Neural progenitor cell (in vitro differentiated cells): ENCODE measurements around the gene TMEM143. TPM values are rescaled to one million over a fixed set of nuclear protein-coding genes. Genes with fewer than 3 reads are reported as not detected.

Source experiments
- DNase-seq: peaks from one replicate; pipeline ENCODE4 v3.0.0-alpha.2; 2016; ENCODE audit warnings: low spot score
- H2AFZ ChIP-seq: fragments of 200-600 bp; sonication (generic); replicated peaks from 2 replicates; pipeline ENCODE4 v1.6.1; 2016; ENCODE audit warnings: antibody characterized with exemption
- H3F3A ChIP-seq: fragments of 200-600 bp; sonication (generic); 2 replicates; pipeline ENCODE4 v1.6.1; 2016; ENCODE audit warnings: antibody characterized with exemption, low read depth
- H3K27ac ChIP-seq: fragments of 200-600 bp; sonication (generic); 2 replicates; pipeline ENCODE4 v1.5.1; 2016; ENCODE audit warnings: mild to moderate bottlenecking
- H3K27me3 ChIP-seq: fragments of 200-600 bp; sonication (generic); 2 replicates; pipeline ENCODE4 v1.6.1; 2016; ENCODE audit warnings: mild to moderate bottlenecking, moderate library complexity
- H3K36me3 ChIP-seq: fragments of 200-600 bp; sonication (generic); 2 replicates; pipeline ENCODE4 v1.5.1; 2016
- H3K4me1 ChIP-seq: fragments of 200-600 bp; sonication (generic); 2 replicates; pipeline ENCODE4 v1.6.1; 2016; ENCODE audit warnings: mixed run types
- H3K4me2 ChIP-seq: fragments of 200-600 bp; sonication (generic); 2 replicates; pipeline ENCODE4 v1.6.1; 2016
- H3K4me3 ChIP-seq: fragments of 200-600 bp; sonication (generic); 2 replicates; pipeline ENCODE4 v1.5.1; 2016
- H3K79me2 ChIP-seq: fragments of 200-600 bp; sonication (generic); 2 replicates; pipeline ENCODE4 v1.6.1; 2016; ENCODE audit warnings: low read depth
- H3K9ac ChIP-seq: fragments of 200-600 bp; sonication (generic); 2 replicates; pipeline ENCODE4 v1.6.1; 2016
- H3K9me3 ChIP-seq: fragments of 200-600 bp; sonication (generic); 2 replicates; pipeline ENCODE4 v1.5.1; 2016; ENCODE audit warnings: low read depth
- H4K20me1 ChIP-seq: fragments of 200-600 bp; sonication (generic); 2 replicates; pipeline ENCODE4 v1.6.1; 2016; ENCODE audit warnings: low read depth
- H3K27ac Mint-ChIP-seq: 3 replicates; pipeline ENCODE4 v1.8.0; 2021; ENCODE audit warnings: mixed read lengths
- H3K27me3 Mint-ChIP-seq: 2 replicates; pipeline ENCODE4 v1.8.0; 2022; ENCODE audit warnings: low read depth, mild to moderate bottlenecking, inconsistent platforms, moderate library complexity, mixed read lengths; ENCODE audit not compliant: insufficient read depth
- H3K36me3 Mint-ChIP-seq: 3 replicates; pipeline ENCODE4 v1.8.0; 2021; ENCODE audit warnings: mixed read lengths
- H3K4me1 Mint-ChIP-seq: 3 replicates; pipeline ENCODE4 v1.8.0; 2021; ENCODE audit warnings: mixed read lengths
- H3K4me3 Mint-ChIP-seq: 3 replicates; pipeline ENCODE4 v1.8.0; 2021; ENCODE audit warnings: mild to moderate bottlenecking, moderate library complexity, mixed read lengths
- H3K9me3 Mint-ChIP-seq: 3 replicates; pipeline ENCODE4 v1.8.0; 2020; ENCODE audit warnings: mixed read lengths
- CTCF ChIP-seq: fragments of 200-600 bp; sonication (generic); IDR thresholded peaks from 2 replicates; pipeline ENCODE4 v1.5.1; 2017; ENCODE audit warnings: antibody characterized with exemption, mild to moderate bottlenecking
- EZH2 ChIP-seq: fragments of 200-600 bp; sonication (generic); IDR thresholded peaks from 2 replicates; pipeline ENCODE4 v1.6.1; 2017; ENCODE audit warnings: antibody characterized with exemption, mild to moderate bottlenecking, moderate library complexity
- EZH2phosphoT487 ChIP-seq: fragments of 200-600 bp; sonication (generic); IDR thresholded peaks from 2 replicates; pipeline ENCODE4 v1.6.1; 2017; ENCODE audit warnings: antibody characterized with exemption
- total RNA-seq: library from RNA; depleted of rRNA; stranded (reverse); fragments of >200 nt; gene quantifications from 2 replicates; pipeline ENCODE4 v1.2.3, GENCODE V29; 2015; ENCODE audit warnings: low replicate concordance

Gene TMEM143
- total RNA-seq, 1 donor from 2014 or later: 3.1 TPM

DNA sequence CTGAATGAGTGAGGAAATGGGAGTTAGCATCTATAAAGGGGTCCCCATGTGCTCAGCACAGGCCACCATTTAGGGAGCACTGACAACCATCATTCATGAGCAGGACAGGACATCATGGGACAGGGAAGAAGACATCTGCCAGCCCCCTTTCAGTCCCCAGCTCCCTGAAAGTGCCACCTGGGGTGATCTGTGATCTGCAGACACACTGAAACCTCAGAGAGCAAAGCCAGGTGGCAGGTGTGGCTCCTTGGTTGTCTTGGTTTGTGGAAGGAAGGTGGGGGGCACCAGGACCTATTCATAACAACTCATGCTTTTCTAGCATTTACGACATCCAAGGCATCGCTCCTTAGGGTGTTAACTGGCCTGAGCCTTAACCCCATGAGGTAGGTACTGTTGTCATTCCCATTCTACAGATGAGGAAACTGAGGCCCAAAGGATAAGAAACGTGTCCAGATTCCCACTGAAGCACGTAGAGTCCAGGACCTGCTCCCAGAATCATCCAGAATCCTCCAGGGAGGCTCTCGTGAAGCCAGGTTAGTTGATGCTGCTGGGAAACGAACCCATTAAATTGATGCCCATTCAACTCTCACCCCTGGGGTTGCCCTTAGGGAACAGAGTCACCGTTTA is 21.8 kb upstream of the TMEM143 start:
- peaks cover 9% of the 10 kb centered on the region for H3F3A ChIP-seq
- peaks cover 28% of the 10 kb centered on the region for H3K36me3 Mint-ChIP-seq
- H3K4me2 ChIP-seq: no peak overlapping the region
- no peak for TF ChIP-seq CTCF
- TF ChIP-seq EZH2: no peak
- no peak for TF ChIP-seq EZH2phosphoT487
- H3K79me2 ChIP-seq: peaks cover 16% of the 10 kb centered on the region
- no peak overlapping the region for H3K27ac ChIP-seq
- no peak overlapping the region for H2AFZ ChIP-seq
- H3K4me3 Mint-ChIP-seq: no peak overlapping the region
- H3K4me1 Mint-ChIP-seq: no peaks in the 10 kb centered on the region
- H3K9me3 Mint-ChIP-seq: no peaks in the 10 kb centered on the region
- H3K4me3 ChIP-seq: no peak overlapping the region
- DNase-seq: no peak
- H3K9me3 ChIP-seq: no peaks in the 10 kb centered on the region
- no peak overlapping the region for H3K9ac ChIP-seq
- H3K27ac Mint-ChIP-seq: no peak overlapping the region
- H3K27me3 ChIP-seq: no peaks in the 10 kb centered on the region
- H3K27me3 Mint-ChIP-seq: peaks cover 2% of the 10 kb centered on the region
- H4K20me1 ChIP-seq: peaks cover 16% of the 10 kb centered on the region
- no peaks in the 10 kb centered on the region for H3K36me3 ChIP-seq
- no peaks in the 10 kb centered on the region for H3K4me1 ChIP-seq

- no peak overlapping the region for H2AFZ ChIP-seq
- no peak overlapping the region for H3K27ac Mint-ChIP-seq
- no peak overlapping the region for H3K4me3 Mint-ChIP-seq
- no peak overlapping the region for H3K4me2 ChIP-seq
- H3K9ac ChIP-seq: no peak overlapping the region
- H3K36me3 Mint-ChIP-seq: peaks cover 22% of the 10 kb centered on the region
- H3K4me1 Mint-ChIP-seq: no peaks in the 10 kb centered on the region
- no peak for TF ChIP-seq CTCF
- no peak for TF ChIP-seq EZH2
- no peak for TF ChIP-seq EZH2phosphoT487
- no peaks in the 10 kb centered on the region for H3K9me3 ChIP-seq
- H3K27ac ChIP-seq: no peak overlapping the region
- no peaks in the 10 kb centered on the region for H3K79me2 ChIP-seq
- no peak for DNase-seq
- no peaks in the 10 kb centered on the region for H3K36me3 ChIP-seq
- no peaks in the 10 kb centered on the region for H3K27me3 Mint-ChIP-seq
- H4K20me1 ChIP-seq: peaks cover 10% of the 10 kb centered on the region
- no peaks in the 10 kb centered on the region for H3K9me3 Mint-ChIP-seq
- no peaks in the 10 kb centered on the region for H3K4me1 ChIP-seq
- peaks cover 12% of the 10 kb centered on the region for H3F3A ChIP-seq
- H3K27me3 ChIP-seq: no peaks in the 10 kb centered on the region
- H3K4me3 ChIP-seq: no peak overlapping the region
These were observed 18.5 kb upstream of the TMEM143 start for GRCh38 chr19:48382286-48382685.

DNA sequence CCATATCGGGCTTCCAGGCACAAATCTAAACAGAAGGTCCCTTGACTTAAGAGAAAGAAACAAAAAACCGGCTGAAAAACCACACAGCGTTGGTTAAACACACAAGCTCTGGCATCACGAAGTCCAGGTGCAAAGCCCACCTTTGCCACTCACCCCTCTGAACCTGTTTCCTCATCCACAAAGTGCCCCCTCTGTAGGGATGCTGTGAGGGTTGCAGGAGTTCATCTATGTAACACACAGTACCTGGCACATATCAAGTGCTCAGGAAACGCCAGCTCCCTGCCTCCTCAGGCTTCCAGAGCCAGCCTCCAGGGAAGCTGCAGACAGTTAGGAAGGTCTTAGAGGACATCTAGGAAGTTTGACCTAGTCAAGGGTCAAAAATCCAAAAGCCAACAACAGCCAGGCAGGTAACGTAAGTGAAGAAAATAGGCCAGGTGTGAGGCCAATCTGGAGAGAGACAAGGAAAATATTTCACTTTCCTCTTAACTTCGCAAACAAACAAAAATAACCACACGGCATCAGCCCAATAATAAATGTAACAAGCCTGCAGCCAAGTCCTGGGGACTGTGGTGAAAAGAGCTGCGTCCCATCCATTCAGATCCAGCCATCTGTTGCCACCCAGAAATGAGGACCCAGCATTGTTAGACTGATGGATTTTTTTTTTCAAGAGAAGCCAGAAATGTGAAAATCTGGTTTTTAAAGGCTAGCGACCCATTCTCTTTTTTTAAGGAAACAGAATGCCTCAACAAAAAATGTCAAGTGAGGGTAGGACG is 17.6 kb upstream of the TMEM143 start:
- no peak overlapping the region for H2AFZ ChIP-seq
- Mint-ChIP-seq H3K27ac (peak overlapping the region; percentile 8), H3K9me3 (no peaks in the 10 kb centered on the region), H3K4me3 (no peak overlapping the region), H3K36me3 (peaks cover 22% of the 10 kb centered on the region), H3K27me3 (peaks cover 3% of the 10 kb centered on the region), H3K4me1 (no peaks in the 10 kb centered on the region)
- H3K27ac ChIP-seq: no peak overlapping the region
- no peaks in the 10 kb centered on the region for H3K36me3 ChIP-seq
- DNase-seq: no peak
- no peak overlapping the region for H3K4me2 ChIP-seq
- H4K20me1 ChIP-seq: peaks cover 7% of the 10 kb centered on the region
- no peak for TF ChIP-seq EZH2phosphoT487
- H3F3A ChIP-seq: peaks cover 12% of the 10 kb centered on the region
- H3K79me2 ChIP-seq: no peaks in the 10 kb centered on the region
- H3K27me3 ChIP-seq: no peaks in the 10 kb centered on the region
- H3K9ac ChIP-seq: peak overlapping the region; percentile 6
- H3K4me3 ChIP-seq: no peak overlapping the region
- no peaks in the 10 kb centered on the region for H3K9me3 ChIP-seq
- H3K4me1 ChIP-seq: no peaks in the 10 kb centered on the region

DNA sequence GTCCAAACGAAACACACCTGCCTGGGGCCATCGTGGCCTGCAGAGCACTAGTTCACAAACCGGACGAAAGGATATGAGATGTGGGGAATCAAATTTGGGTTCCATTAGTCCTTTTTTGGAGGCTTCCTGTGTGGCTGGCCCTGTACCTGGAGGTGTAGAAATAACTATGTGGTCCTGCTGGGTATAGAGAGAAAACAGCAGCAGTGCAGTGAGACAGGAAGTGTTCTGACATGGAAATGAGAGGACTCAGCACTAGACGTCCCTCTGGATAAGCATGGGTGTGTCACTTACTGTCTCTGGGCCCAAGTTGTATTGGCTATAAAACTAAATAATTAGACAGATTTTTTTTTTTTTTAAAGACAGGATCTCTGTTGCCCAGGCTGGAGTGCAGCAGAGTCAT is 15.3 kb upstream of the TMEM143 start:
- Histone ChIP-seq H3K4me3 (no peak overlapping the region), H3K9me3 (no peaks in the 10 kb centered on the region), H4K20me1 (no peaks in the 10 kb centered on the region), H3F3A (peaks cover 12% of the 10 kb centered on the region), H3K79me2 (no peaks in the 10 kb centered on the region), H3K4me2 (no peak overlapping the region), H3K27me3 (no peaks in the 10 kb centered on the region), H3K4me1 (no peaks in the 10 kb centered on the region), H3K9ac (no peak overlapping the region), H3K36me3 (no peaks in the 10 kb centered on the region), H2AFZ (no peak overlapping the region), H3K27ac (no peak overlapping the region)
- peaks cover 3% of the 10 kb centered on the region for H3K27me3 Mint-ChIP-seq
- TF ChIP-seq EZH2phosphoT487 (no peak), EZH2 (no peak)
- DNase-seq: no peak
- H3K36me3 Mint-ChIP-seq: peaks cover 14% of the 10 kb centered on the region
- no peak overlapping the region for H3K4me3 Mint-ChIP-seq
- no peak overlapping the region for H3K27ac Mint-ChIP-seq
- no peaks in the 10 kb centered on the region for H3K9me3 Mint-ChIP-seq
- peaks cover 7% of the 10 kb centered on the region for H3K4me1 Mint-ChIP-seq
